Right lobe of liver (tissue), 4 donors: Measurements from ENCODE around the gene PDSS2.

Source experiments
- POLR2A ChIP-seq: fragments of 450-650 bp; IDR thresholded peaks from one replicate; pipeline ENCODE4 v1.6.1; 2017; ENCODE audit warnings: antibody characterized with exemption, mild to moderate bottlenecking
- TF ChIP-seq, protein P1 (sequence below), 4 donors: fragments of 200-600 bp in 3 of 4; fragments of 450-650 bp in 1 of 4; IDR thresholded peaks; one replicate each; pipeline versions ENCODE4 v1.5.1 to v1.8.0; 2016 to 2022; ENCODE audit warnings: antibody characterized with exemption in 4 of 4, mild to moderate bottlenecking in 2 of 4
- donor health status: DM: no; HTN: no; CAD: no.
- donor health status: DM: no; HTN: no; CAD: no.
- donor health status: DM: no; HTN: yes; CAD: no.

GRCh38 chr6:107264357-107264840 lies 195.0 kb downstream of the PDSS2 start:
- TF ChIP-seq, protein P1, sequence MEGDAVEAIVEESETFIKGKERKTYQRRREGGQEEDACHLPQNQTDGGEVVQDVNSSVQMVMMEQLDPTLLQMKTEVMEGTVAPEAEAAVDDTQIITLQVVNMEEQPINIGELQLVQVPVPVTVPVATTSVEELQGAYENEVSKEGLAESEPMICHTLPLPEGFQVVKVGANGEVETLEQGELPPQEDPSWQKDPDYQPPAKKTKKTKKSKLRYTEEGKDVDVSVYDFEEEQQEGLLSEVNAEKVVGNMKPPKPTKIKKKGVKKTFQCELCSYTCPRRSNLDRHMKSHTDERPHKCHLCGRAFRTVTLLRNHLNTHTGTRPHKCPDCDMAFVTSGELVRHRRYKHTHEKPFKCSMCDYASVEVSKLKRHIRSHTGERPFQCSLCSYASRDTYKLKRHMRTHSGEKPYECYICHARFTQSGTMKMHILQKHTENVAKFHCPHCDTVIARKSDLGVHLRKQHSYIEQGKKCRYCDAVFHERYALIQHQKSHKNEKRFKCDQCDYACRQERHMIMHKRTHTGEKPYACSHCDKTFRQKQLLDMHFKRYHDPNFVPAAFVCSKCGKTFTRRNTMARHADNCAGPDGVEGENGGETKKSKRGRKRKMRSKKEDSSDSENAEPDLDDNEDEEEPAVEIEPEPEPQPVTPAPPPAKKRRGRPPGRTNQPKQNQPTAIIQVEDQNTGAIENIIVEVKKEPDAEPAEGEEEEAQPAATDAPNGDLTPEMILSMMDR (IDR thresholded peaks at IDR 0.05): no peak
- no peak for TF ChIP-seq POLR2A
